A549 (cell line): ENCODE data around the gene CDK11B. TPM values are rescaled to one million over a fixed set of nuclear protein-coding genes. Genes with fewer than 3 reads are reported as not detected.

ENCODE experiments used
- ATAC-seq, 2 experiments: fragments of 200-7000 bp in 1 of 2; fragments of >200 bp in 1 of 2; cut with Nextera tagmentation in 1 of 2; cut with Tn5 transposase in 1 of 2; 3 replicates each; pipeline versions ENCODE4 v1.8.0 to v1.9.1; 2018 to 2020; ENCODE audit warnings: mild to moderate bottlenecking in 1 of 2, moderate library complexity in 1 of 2
- CTCF ChIA-PET: fragments of 300-600 bp; sonication (Branson Sonifier 250); formaldehyde crosslinking; extraction: SDS; loops from one replicate; lab custom pipeline; 2021; ENCODE audit warnings: antibody characterized with exemption, inconsistent platforms; lab: Yijun Ruan, JAX
- POLR2A ChIA-PET: fragments of 350-600 bp; formaldehyde crosslinking; extraction: SDS; loops from one replicate; lab custom pipeline; 2021; ENCODE audit warnings: antibody characterized with exemption, inconsistent platforms; lab: Yijun Ruan, JAX
- DNase-seq, 2 experiments: peaks; one replicate each; pipeline versions ENCODE4 v3.0.0 to v3.0.0-alpha.2; 2011 to 2016; ENCODE audit warnings: low read depth in 1 of 2, low spot score in 1 of 2
- FAIRE-seq: peaks from 2 replicates; lab custom pipeline; 2011; peaks lifted over from hg19 to GRCh38; lab: Jason Lieb, UNC
- H3K27ac ChIP-seq, 2 experiments: fragments of >200 bp; sonication (Bioruptor Twin); formaldehyde crosslinking; 3 replicates each; pipeline ENCODE4 v1.5.1; 2016 to 2017
- H3K4me1 ChIP-seq: fragments of >200 bp; sonication (Bioruptor Twin); formaldehyde crosslinking; 3 replicates; pipeline ENCODE4 v1.6.1; 2016
- H3K4me2 ChIP-seq: fragments of >200 bp; sonication (Bioruptor Twin); formaldehyde crosslinking; 3 replicates; pipeline ENCODE4 v1.6.1; 2016
- H3K4me3 ChIP-seq: fragments of >200 bp; sonication (Bioruptor Twin); formaldehyde crosslinking; 3 replicates; pipeline ENCODE4 v1.5.1; 2016
- H3K9me3 ChIP-seq: fragments of >200 bp; sonication (Bioruptor Twin); formaldehyde crosslinking; 3 replicates; pipeline ENCODE4 v1.6.1; 2016
- BHLHE40 ChIP-seq: IDR thresholded peaks from 2 replicates; pipeline ENCODE4 v1.6.1; 2012; ENCODE audit warnings: low read depth, low read length, inconsistent platforms
- ESRRA ChIP-seq: fragments of 150-350 bp; IDR thresholded peaks from 2 replicates; pipeline ENCODE4 v1.6.1; 2014; ENCODE audit warnings: mild to moderate bottlenecking, low read length, borderline replicate concordance
- FOSB ChIP-seq: fragments of 250-450 bp; sonication (Bioruptor Pico); IDR thresholded peaks from 2 replicates; pipeline ENCODE4 v1.5.0; 2020; ENCODE audit warnings: mild to moderate bottlenecking, moderate library complexity
- FOSL2 ChIP-seq, 2 experiments: fragments of 450-650 bp in 1 of 2; fragments of >200 bp in 1 of 2; sonication (Bioruptor Twin) in 1 of 2; formaldehyde crosslinking; IDR thresholded peaks; 2 replicates each; pipeline versions ENCODE4 v1.5.0 to v1.6.1; 2016 to 2020; ENCODE audit warnings: mild to moderate bottlenecking in 1 of 2, moderate library complexity in 1 of 2
- FOXS1 ChIP-seq: fragments of 250-450 bp; sonication (Bioruptor Pico); IDR thresholded peaks from 2 replicates; pipeline ENCODE4 v1.5.0; 2020; ENCODE audit warnings: mild to moderate bottlenecking, moderate library complexity
- GATA3 ChIP-seq: IDR thresholded peaks from 2 replicates; pipeline ENCODE4 v1.6.1; 2012; ENCODE audit warnings: borderline replicate concordance
- HEYL ChIP-seq: fragments of 250-450 bp; sonication (Bioruptor Pico); IDR thresholded peaks from 2 replicates; pipeline ENCODE4 v1.8.0; 2021; ENCODE audit warnings: mild to moderate bottlenecking, moderate library complexity
- HOXA7 ChIP-seq: fragments of 250-450 bp; sonication (Bioruptor Pico); IDR thresholded peaks from 2 replicates; pipeline ENCODE4 v1.5.0; 2020; ENCODE audit warnings: mild to moderate bottlenecking, moderate library complexity
- HOXB13 ChIP-seq: fragments of 250-450 bp; sonication (Bioruptor Pico); IDR thresholded peaks from 2 replicates; pipeline ENCODE4 v1.5.0; 2020; ENCODE audit warnings: low read depth, mild to moderate bottlenecking, moderate library complexity
- MAFK ChIP-seq: fragments of 450-650 bp; IDR thresholded peaks from 2 replicates; pipeline ENCODE4 v1.6.1; 2014; ENCODE audit not compliant: partially characterized antibody
- MAZ ChIP-seq: fragments of 150-350 bp; IDR thresholded peaks from 2 replicates; pipeline ENCODE4 v1.6.1; 2014; ENCODE audit warnings: antibody characterized with exemption, low read depth, low read length, borderline replicate concordance
- POLR2A ChIP-seq: IDR thresholded peaks from 2 replicates; pipeline ENCODE4 v1.6.1; 2012; ENCODE audit warnings: mild to moderate bottlenecking, low read length
- RARB ChIP-seq: fragments of 250-450 bp; sonication (Bioruptor Pico); IDR thresholded peaks from 2 replicates; pipeline ENCODE4 v1.8.0; 2021; ENCODE audit warnings: mild to moderate bottlenecking, moderate library complexity
- RCOR1 ChIP-seq: fragments of 150-350 bp; IDR thresholded peaks from 2 replicates; pipeline ENCODE4 v1.6.1; 2014; ENCODE audit warnings: antibody characterized with exemption, low read length, low read depth
- SMC3 ChIP-seq: fragments of >200 bp; sonication (Bioruptor Twin); formaldehyde crosslinking; IDR thresholded peaks from 3 replicates; pipeline ENCODE4 v1.6.1; 2018; ENCODE audit warnings: inconsistent platforms
- TFCP2L1 ChIP-seq: fragments of 250-450 bp; sonication (Bioruptor Pico); IDR thresholded peaks from 2 replicates; pipeline ENCODE4 v1.5.0; 2021; ENCODE audit warnings: mild to moderate bottlenecking
- ZNF302 ChIP-seq: fragments of 250-450 bp; sonication (Bioruptor Pico); IDR thresholded peaks from 2 replicates; pipeline ENCODE4 v1.9.0; 2021; ENCODE audit warnings: inconsistent platforms, mild to moderate bottlenecking, moderate library complexity
- WGBS: methylation state at CpG from one replicate; pipeline ENCODE4 v1.1.6; 2017; ENCODE audit errors: missing lambda C conversion rate; 5-methylcytosine and 5-hydroxymethylcytosine counted together
- polyA plus RNA-seq, 4 experiments: library from polyadenylated mRNA; depleted of rRNA in 3 of 4; stranded (reverse); fragments of >200 nt; fragmentation: RNase III in 1 of 4; extraction: RNeasy Plus Mini Kit Qiagen cat#74134 plus additional on column Dnase treatment in 1 of 4; gene quantifications; 2 replicates in 3 of 4; 3 replicates in 1 of 4; pipeline ENCODE4 v1.2.3, GENCODE V29; 2011 to 2017
- TF ChIP-seq, protein P1 (sequence below): fragments of 250-450 bp; sonication (Bioruptor Pico); IDR thresholded peaks from 2 replicates; pipeline ENCODE4 v1.5.0; 2021; ENCODE audit warnings: mild to moderate bottlenecking, moderate library complexity, borderline replicate concordance
- TF ChIP-seq, protein P2 (sequence below): fragments of >200 bp; sonication (Bioruptor Twin); formaldehyde crosslinking; IDR thresholded peaks from 3 replicates; pipeline ENCODE4 v1.6.1; 2016
- TF ChIP-seq, protein P3 (sequence below): fragments of 200-600 bp; sonication (generic); IDR thresholded peaks from 2 replicates; pipeline ENCODE4 v1.6.1; 2016; ENCODE audit warnings: antibody characterized with exemption, mild to moderate bottlenecking, moderate library complexity

Gene CDK11B
- polyA plus RNA-seq, 2 of the 4 experiments (the other 2 are of a cell fraction), result 7.6 to 33.8 TPM

DNA sequence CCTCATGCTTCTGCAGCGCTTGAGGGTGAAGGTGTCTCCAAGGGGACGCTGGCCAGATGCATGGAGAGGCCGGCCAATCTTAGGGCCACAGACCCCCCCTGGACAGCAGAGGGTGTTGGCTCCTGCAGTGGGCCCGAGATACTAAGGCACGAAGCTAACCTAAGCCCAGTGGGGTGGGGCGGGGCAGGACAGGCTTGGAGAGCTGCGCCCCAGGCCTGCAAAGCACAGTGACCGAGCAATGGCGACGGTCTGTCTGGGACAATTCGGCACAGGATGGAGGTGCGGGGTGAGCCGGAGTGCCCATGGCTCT, 60.1 kb downstream of the CDK11B start (continued):
- TF ChIP-seq GATA3 (no peak), MAZ (no peak), ZNF302 (CRISPR knock-in tag) (no peak), HOXA7 (no peak), RARB (CRISPR knock-in tag) (no peak)
- TF ChIP-seq, protein P1, sequence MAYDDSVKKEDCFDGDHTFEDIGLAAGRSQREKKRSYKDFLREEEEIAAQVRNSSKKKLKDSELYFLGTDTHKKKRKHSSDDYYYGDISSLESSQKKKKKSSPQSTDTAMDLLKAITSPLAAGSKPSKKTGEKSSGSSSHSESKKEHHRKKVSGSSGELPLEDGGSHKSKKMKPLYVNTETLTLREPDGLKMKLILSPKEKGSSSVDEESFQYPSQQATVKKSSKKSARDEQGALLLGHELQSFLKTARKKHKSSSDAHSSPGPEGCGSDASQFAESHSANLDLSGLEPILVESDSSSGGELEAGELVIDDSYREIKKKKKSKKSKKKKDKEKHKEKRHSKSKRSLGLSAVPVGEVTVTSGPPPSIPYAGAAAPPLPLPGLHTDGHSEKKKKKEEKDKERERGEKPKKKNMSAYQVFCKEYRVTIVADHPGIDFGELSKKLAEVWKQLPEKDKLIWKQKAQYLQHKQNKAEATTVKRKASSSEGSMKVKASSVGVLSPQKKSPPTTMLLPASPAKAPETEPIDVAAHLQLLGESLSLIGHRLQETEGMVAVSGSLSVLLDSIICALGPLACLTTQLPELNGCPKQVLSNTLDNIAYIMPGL, result no peak

DNA sequence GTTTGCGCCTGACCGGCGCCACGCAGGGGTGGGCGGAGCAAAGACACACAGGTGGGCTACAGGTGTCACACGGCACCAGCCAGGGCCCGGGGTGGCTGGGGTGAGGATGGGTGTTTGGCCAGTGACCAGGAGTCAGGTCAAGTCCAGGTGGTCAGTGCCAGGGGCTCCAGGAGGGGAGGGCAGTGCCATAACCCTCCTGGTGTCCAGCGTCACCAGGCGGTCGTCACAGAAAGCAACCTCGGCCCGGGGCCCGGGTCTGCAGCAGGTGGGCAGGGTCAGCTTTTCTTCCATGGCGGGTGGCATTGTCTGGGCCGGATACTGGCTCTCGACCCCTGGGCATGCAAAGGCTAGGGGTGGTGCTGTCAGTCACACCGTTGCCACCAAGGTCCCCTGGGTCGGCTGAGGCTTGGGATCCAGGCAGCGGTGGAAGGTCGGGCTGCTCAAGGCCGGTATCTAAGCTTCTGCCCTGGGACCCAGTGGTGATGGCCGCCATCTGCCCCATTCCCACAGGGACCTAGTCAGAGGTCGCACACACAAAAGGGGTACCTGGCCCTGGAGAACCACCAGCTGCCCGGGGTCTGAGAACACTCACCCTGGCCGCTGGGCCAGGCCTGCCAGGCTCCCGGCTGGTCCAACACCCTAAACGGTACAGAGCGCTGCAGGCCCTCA, 60.6 kb downstream of the CDK11B start:
- Histone ChIP-seq H3K27ac (no peak overlapping the region), H3K9me3 (no peaks in the 10 kb centered on the region), H3K4me3 (no peak overlapping the region), H3K4me2 (peak overlapping the region; percentile 58), H3K4me1 (peaks cover 11% of the 10 kb centered on the region)
- no peak for TF ChIP-seq HEYL (CRISPR knock-in tag)
- TF ChIP-seq MAFK, result no peak
- no peak for TF ChIP-seq FOXS1 (CRISPR knock-in tag)
- TF ChIP-seq, protein P1, result no peak
- TF ChIP-seq RCOR1, result no peak
- no peak for TF ChIP-seq POLR2A
- no peak for TF ChIP-seq TFCP2L1 (CRISPR knock-in tag)
- TF ChIP-seq, protein P2, sequence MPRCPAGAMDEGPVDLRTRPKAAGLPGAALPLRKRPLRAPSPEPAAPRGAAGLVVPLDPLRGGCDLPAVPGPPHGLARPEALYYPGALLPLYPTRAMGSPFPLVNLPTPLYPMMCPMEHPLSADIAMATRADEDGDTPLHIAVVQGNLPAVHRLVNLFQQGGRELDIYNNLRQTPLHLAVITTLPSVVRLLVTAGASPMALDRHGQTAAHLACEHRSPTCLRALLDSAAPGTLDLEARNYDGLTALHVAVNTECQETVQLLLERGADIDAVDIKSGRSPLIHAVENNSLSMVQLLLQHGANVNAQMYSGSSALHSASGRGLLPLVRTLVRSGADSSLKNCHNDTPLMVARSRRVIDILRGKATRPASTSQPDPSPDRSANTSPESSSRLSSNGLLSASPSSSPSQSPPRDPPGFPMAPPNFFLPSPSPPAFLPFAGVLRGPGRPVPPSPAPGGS, result no peak
- no peak for TF ChIP-seq FOSB (CRISPR knock-in tag)
- no peak for TF ChIP-seq HOXB13 (CRISPR knock-in tag)
- TF ChIP-seq BHLHE40, result no peak
- no peak for TF ChIP-seq SMC3
- no peak for TF ChIP-seq ZNF302 (CRISPR knock-in tag)
- no peak for TF ChIP-seq FOSL2 (IDR thresholded peaks at IDR 0.05)
- no peak for TF ChIP-seq FOSL2 (CRISPR knock-in tag; IDR thresholded peaks at IDR 0.05)
- TF ChIP-seq, protein P3, sequence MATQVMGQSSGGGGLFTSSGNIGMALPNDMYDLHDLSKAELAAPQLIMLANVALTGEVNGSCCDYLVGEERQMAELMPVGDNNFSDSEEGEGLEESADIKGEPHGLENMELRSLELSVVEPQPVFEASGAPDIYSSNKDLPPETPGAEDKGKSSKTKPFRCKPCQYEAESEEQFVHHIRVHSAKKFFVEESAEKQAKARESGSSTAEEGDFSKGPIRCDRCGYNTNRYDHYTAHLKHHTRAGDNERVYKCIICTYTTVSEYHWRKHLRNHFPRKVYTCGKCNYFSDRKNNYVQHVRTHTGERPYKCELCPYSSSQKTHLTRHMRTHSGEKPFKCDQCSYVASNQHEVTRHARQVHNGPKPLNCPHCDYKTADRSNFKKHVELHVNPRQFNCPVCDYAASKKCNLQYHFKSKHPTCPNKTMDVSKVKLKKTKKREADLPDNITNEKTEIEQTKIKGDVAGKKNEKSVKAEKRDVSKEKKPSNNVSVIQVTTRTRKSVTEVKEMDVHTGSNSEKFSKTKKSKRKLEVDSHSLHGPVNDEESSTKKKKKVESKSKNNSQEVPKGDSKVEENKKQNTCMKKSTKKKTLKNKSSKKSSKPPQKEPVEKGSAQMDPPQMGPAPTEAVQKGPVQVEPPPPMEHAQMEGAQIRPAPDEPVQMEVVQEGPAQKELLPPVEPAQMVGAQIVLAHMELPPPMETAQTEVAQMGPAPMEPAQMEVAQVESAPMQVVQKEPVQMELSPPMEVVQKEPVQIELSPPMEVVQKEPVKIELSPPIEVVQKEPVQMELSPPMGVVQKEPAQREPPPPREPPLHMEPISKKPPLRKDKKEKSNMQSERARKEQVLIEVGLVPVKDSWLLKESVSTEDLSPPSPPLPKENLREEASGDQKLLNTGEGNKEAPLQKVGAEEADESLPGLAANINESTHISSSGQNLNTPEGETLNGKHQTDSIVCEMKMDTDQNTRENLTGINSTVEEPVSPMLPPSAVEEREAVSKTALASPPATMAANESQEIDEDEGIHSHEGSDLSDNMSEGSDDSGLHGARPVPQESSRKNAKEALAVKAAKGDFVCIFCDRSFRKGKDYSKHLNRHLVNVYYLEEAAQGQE, result no peak
- TF ChIP-seq ESRRA, result no peak
- WGBS, result 72% methylated on average over 19 of the region's 28 CpGs
- ATAC-seq, result no peak
- ChIA-PET POLR2A (no interaction called here), CTCF (interaction anchor here (0.9 to 1.6 kb wide), 4 partner anchors 15 to 28 kb away, joined by 3 to 9 read pairs (median 4); partner anchors contain the start of gene MIB2)
- no peak for DNase-seq
- FAIRE-seq, result no peak
